ENCODE measurements around the gene TRIAP1. TPM values are rescaled to one million over a fixed set of nuclear protein-coding genes. Genes with fewer than 3 reads are reported as not detected.

The TRIAP1 gene
- total and polyA plus RNA-seq, 2 experiments from 2014 or later = 43.8 to 53.9 TPM

DNA sequence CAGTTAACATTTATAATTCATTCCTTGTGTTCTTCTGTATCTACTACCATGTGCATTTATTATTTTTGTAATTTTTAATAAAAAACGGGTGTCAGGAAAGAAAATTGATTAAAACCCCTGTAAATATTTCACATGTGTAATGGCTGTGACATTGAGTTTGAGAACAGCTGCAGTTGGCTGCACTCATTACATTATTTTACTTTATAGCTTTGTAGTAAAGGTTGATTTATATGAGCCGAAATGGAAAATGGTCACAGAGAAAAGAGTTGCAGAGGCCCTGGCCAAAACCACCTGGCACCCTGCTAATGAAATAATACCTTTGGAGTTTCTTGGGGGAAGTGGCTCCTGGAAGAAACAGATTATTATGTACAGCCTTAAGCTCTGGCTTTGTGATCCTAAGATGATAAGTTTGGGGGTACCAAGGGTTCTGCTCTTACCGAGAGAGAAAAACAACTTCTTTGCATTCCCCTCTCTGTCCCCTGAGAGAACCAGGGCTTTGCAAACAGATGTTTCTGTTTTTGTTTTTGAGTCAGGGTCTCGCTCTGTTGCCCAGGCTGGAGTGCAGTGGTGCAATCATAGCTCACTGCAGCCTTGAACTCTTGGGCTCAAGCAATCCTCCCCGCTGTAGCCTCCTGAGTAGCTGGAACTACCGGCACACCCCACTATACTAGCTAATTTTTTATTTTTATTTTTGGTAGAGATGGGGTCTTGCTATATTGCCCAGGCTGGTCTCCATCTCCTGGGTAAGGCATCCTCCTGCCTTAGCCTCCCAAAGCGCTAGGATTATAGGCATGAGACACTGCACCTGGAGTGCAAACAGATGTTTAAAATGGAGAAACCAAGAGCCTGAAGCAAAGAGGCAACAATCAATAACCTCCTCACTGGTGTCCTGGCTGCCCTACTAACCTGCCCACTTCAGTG, 40.0 kb upstream of the TRIAP1 start:
- no peak for DNase-seq (ENCODE audit: low spot score)
- no peaks in the 10 kb centered on the region for H3K4me1 ChIP-seq (ENCODE audit: insufficient read depth)
- WGBS (ENCODE audit: low lambda C conversion rate, missing lambda C conversion rate) = 95% methylated on average over 7 of the region's 7 CpGs
- H3K9me3 ChIP-seq (ENCODE audit: low read depth) = no peaks in the 10 kb centered on the region
- H4K20me1 ChIP-seq (ENCODE audit: insufficient read depth, poor library complexity, severe bottlenecking) = no peaks in the 10 kb centered on the region
- no peak overlapping the region for H3K4me3 ChIP-seq
- H3K27ac ChIP-seq = no peak overlapping the region
- H3K36me3 ChIP-seq (replicated peaks; ENCODE audit: insufficient read depth, low read depth) = no peaks in the 10 kb centered on the region
- no peaks in the 10 kb centered on the region for H3K9me2 ChIP-seq (replicated peaks; ENCODE audit: insufficient read depth)
- no peak overlapping the region for H2AFZ ChIP-seq
- H3K27me3 ChIP-seq = no peaks in the 10 kb centered on the region
- H3K79me2 ChIP-seq = no peaks in the 10 kb centered on the region
- H3K4me2 ChIP-seq = no peak overlapping the region
- TF ChIP-seq EZH2 (IDR thresholded peaks at IDR 0.05; ENCODE audit: borderline replicate concordance) (no peak), EZH2phosphoT487 (IDR thresholded peaks at IDR 0.05; ENCODE audit: low read depth, severe bottlenecking, unreplicated experiment) (no peak)
- TF ChIP-seq, protein P1, sequence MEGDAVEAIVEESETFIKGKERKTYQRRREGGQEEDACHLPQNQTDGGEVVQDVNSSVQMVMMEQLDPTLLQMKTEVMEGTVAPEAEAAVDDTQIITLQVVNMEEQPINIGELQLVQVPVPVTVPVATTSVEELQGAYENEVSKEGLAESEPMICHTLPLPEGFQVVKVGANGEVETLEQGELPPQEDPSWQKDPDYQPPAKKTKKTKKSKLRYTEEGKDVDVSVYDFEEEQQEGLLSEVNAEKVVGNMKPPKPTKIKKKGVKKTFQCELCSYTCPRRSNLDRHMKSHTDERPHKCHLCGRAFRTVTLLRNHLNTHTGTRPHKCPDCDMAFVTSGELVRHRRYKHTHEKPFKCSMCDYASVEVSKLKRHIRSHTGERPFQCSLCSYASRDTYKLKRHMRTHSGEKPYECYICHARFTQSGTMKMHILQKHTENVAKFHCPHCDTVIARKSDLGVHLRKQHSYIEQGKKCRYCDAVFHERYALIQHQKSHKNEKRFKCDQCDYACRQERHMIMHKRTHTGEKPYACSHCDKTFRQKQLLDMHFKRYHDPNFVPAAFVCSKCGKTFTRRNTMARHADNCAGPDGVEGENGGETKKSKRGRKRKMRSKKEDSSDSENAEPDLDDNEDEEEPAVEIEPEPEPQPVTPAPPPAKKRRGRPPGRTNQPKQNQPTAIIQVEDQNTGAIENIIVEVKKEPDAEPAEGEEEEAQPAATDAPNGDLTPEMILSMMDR (IDR thresholded peaks at IDR 0.05; ENCODE audit: poor library complexity) = no peak

DNA sequence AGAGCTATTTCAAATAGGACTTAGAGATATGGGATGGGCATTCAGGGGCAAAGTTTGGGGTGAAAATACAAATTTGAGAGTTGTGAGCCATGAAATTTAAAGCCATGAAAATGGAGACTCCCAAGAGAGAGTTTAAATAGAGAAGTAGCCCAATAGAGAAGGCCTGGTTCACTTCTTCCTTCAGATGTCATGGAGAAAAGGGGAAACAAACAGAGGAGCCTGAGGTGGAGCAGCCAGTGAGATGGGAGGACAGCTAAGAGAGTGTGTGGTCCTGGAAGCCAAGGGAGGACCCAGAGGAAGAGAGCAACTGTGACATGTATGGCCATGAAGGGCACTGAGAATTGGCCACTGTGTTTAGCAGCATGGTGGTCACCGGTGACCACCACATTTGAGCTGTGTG, 37.4 kb upstream of the TRIAP1 start:
- 100% methylated on average over 1 of the region's 1 CpG for WGBS (ENCODE audit: low lambda C conversion rate, missing lambda C conversion rate)

DNA sequence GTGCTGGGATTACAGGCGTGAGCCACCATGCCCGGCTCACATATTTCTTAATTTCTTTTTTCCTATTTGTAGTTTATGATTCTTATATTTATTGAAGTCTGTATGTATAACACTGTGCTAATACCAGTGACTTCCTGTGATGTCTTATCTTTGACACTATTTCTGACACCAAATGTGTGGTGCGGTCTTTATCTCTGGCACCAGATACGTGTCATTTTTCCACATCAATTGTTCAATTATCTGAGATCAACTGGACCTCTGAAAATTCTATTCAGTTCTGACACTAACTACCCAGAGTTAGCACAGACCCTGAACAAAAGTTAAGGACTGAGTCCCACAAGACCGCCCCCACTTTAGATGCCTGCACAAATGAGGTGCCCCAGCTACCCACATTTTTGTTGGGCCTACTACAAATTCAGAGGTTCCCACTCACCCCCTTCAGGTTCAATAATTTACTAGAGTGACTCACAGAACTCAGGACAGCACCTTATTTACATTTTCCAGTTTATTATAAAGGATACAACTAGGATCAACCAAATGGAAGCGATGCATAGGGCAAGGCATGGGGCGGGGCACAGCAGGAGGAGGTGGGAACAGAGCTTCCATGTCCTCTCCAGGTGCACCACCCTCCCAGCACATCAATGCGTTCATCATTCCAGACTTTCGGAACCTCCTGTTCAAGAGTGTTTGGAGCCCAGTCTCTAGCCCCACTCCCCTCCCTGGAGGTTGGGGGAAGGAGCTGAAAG, 35.0 kb upstream of the TRIAP1 start:
- no peaks in the 10 kb centered on the region for H3K9me2 ChIP-seq (replicated peaks; ENCODE audit: insufficient read depth)
- no peak overlapping the region for H3K4me2 ChIP-seq
- H3K4me3 ChIP-seq = no peak overlapping the region
- H3K27me3 ChIP-seq = no peaks in the 10 kb centered on the region
- H3K9me3 ChIP-seq (ENCODE audit: low read depth) = no peaks in the 10 kb centered on the region
- no peak overlapping the region for H2AFZ ChIP-seq
- no peaks in the 10 kb centered on the region for H3K36me3 ChIP-seq (replicated peaks; ENCODE audit: insufficient read depth, low read depth)
- WGBS (ENCODE audit: low lambda C conversion rate, missing lambda C conversion rate) = 98% methylated on average over 9 of the region's 9 CpGs
- no peak for DNase-seq (ENCODE audit: low spot score)
- H3K79me2 ChIP-seq = no peaks in the 10 kb centered on the region
- H3K27ac ChIP-seq = no peak overlapping the region
- no peaks in the 10 kb centered on the region for H4K20me1 ChIP-seq (ENCODE audit: insufficient read depth, poor library complexity, severe bottlenecking)
- TF ChIP-seq EZH2 (IDR thresholded peaks at IDR 0.05; ENCODE audit: borderline replicate concordance) (no peak), EZH2phosphoT487 (IDR thresholded peaks at IDR 0.05; ENCODE audit: low read depth, severe bottlenecking, unreplicated experiment) (no peak)
- TF ChIP-seq, protein P1 (IDR thresholded peaks at IDR 0.05; ENCODE audit: poor library complexity) = no peak
- H3K4me1 ChIP-seq (ENCODE audit: insufficient read depth) = no peaks in the 10 kb centered on the region

More for the DNA sequence above, 37.4 kb upstream of the TRIAP1 start:
- H3K27me3 ChIP-seq = no peaks in the 10 kb centered on the region
- H3K4me3 ChIP-seq = no peak overlapping the region
- no peak overlapping the region for H3K27ac ChIP-seq
- H3K9me2 ChIP-seq (replicated peaks; ENCODE audit: insufficient read depth) = no peaks in the 10 kb centered on the region
- H3K9me3 ChIP-seq (ENCODE audit: low read depth) = no peaks in the 10 kb centered on the region
- no peaks in the 10 kb centered on the region for H3K36me3 ChIP-seq (replicated peaks; ENCODE audit: insufficient read depth, low read depth)
- H4K20me1 ChIP-seq (ENCODE audit: insufficient read depth, poor library complexity, severe bottlenecking) = no peaks in the 10 kb centered on the region
- TF ChIP-seq EZH2phosphoT487 (IDR thresholded peaks at IDR 0.05; ENCODE audit: low read depth, severe bottlenecking, unreplicated experiment) (no peak), EZH2 (IDR thresholded peaks at IDR 0.05; ENCODE audit: borderline replicate concordance) (no peak)
- TF ChIP-seq, protein P1 (IDR thresholded peaks at IDR 0.05; ENCODE audit: poor library complexity) = no peak
- no peak overlapping the region for H3K4me2 ChIP-seq
- H3K4me1 ChIP-seq (ENCODE audit: insufficient read depth) = no peaks in the 10 kb centered on the region
- no peaks in the 10 kb centered on the region for H3K79me2 ChIP-seq
- no peak for DNase-seq (ENCODE audit: low spot score)
- no peak overlapping the region for H2AFZ ChIP-seq
